ENCODE data around the gene TAS1R1.

TAS1R1 gene

DNA sequence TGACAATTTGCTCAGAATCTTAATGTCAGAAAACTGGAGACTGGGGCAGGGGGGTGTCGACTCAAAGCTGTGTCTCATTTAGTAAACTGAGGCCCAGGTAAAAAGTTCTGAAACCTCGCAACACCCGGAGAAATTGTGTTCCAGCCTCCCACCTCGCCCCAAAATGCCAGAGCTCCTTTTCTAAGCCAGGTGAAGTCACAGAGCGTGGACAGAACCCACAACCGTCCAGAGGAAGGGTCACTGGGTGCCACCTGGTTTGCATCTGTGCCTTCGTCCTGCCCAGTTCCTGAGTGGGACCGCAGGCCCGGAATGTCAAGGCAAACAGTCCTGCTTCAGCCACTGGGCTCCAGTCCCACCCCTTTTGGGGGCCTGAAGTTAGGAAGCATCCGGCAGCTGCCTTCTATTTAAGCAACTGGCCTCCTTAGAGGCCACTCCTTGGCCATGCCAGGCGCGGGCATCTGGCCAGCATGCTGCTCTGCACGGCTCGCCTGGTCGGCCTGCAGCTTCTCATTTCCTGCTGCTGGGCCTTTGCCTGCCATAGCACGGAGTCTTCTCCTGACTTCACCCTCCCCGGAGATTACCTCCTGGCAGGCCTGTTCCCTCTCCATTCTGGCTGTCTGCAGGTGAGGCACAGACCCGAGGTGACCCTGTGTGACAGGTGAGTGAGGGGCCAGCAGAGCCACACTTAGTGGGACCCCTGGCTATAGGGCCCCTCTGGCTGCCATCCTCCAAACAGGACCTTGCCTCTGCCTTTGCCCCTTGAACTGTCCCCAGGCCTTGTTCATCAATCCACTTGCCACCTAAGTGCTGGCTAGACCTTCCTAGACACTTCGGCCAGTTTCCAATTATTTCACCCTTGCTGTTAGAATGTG lies at the start of gene TAS1R1:
Gene TAS1R1 (plus strand): TSS at position 401 of the 872 bp plus-strand sequence. CDS start 67 bp downstream, at position 468.
- peak; percentile 74 for DNase-seq (ENCODE audit: low spot score)

DNA sequence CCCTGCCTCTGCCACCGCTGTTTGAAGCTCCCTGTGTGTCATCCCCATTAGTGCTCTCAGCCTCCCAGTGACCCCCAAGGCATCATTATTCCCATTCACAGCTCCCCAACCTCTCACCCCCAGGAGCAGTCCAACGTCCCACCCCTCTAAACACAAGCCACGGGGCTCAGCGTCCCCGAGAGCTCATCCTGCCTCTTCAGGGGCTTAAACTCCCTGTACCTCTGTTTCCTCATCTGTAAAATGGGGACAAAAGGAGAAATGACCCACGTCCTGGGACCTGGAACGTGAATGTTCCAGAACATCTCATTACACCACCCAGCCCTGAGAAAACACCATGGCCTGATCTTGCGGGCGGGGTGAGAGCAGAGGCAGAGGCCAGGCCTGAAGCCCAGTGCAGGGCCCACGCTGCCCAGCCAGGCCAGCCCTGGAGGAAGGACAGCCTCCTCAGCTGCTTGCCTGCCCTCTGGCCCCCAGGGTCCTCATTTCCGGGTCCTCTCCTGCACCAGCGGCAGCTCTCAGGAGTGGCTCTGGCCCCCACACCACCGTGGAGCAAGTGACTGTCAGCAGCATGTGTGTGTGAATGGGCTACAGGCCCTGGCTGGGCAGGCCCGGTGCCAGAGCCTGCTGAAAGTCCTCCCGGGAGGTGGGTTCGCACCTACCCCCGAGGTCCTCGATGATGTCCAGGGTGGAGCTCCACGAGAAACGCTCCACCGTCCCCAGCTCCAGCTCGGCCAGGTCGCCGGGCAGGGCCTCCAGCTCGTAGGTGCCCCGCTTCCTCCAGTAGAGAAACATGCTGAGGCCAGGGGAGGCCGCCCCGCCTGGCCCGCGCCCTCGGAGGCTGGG lies 49.5 kb upstream of the TAS1R1 start:
- DNase-seq (ENCODE audit: low spot score) = no peak

DNA sequence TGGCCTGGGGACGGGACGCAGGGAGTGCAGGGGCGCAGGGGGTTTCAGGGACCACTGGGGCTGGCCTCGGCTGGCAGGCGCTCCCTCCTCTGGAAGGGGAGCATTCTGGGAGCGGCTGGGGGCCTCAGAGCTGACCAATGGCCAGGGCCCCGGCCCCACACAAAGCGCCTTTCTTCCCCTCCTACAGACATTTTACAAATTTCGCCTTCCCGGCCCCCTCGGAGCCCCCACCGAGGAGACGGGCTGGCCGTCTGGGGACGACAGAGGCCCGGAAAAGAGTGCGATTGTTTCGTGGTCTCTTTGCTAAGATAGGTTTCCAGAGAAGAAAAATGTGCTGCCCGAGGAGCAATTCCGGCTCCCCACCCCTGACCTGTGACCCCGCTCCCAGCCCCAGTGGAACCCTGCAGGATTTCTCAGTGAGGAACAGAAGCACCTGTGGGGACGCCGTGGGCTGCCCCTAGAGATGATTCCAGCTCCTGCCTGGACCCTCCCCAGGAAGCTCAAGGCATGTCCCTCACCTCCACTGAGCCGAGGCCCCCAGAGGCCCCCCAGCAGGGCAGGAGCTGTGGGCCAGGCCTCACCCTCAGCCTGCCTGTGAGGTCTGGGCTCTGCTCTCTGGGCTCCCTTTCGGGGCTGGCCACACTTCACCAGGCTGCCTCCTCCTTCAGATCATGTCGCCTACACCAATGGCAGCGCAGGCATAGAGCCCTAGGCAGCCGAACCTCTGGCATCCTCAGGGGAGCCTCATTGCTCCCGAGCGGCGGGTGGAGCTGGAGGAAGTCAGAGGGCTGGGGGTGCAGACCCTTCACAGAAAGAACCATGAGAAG lies 48.7 kb upstream of the TAS1R1 start:
- DNase-seq (ENCODE audit: low spot score) = no peak

DNA sequence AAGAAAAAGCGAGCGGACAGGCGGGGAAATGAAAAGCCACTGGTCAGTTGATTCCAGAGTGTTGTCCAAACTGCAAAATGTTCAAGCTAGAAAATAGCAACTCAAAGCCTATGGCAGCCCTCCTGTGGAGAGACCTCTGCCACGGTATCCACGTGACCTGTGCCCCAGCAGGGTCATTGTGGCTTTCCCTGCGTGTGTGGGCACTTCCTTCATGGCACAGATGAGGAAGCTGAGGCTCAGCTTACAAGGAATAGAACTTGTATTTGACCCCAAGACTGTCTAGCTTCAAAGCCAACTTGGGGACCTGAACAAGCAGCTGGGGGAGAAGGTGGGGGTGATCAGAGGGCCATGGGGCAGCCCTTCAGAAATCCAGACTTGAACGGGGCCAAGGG lies 48.1 kb upstream of the TAS1R1 start:
- no peak for DNase-seq (ENCODE audit: low spot score)

DNA sequence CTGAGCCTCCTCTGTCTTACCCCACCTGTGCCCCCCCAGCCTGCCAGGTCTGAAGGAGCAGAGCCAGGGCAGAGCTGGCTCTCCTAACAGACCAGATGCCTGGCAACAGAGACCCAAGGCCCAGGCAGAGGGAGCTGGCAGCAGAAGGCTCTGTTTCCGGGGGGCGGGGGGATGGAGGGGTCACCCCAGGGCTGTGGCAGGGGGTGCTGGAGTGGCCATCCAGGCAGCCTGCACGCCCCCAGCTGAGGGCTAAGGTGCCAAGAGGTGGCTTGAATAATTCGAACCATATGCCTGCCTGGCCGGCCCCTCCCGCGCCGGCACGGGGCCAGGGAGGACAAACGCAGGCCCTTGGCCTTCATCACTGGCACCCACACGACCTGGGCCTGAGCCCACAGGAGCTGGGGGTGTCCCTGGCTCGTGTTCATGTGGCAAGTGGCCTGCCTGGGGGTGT lies 47.6 kb upstream of the TAS1R1 start:
- DNase-seq (ENCODE audit: low spot score) = peak; percentile 63

DNA sequence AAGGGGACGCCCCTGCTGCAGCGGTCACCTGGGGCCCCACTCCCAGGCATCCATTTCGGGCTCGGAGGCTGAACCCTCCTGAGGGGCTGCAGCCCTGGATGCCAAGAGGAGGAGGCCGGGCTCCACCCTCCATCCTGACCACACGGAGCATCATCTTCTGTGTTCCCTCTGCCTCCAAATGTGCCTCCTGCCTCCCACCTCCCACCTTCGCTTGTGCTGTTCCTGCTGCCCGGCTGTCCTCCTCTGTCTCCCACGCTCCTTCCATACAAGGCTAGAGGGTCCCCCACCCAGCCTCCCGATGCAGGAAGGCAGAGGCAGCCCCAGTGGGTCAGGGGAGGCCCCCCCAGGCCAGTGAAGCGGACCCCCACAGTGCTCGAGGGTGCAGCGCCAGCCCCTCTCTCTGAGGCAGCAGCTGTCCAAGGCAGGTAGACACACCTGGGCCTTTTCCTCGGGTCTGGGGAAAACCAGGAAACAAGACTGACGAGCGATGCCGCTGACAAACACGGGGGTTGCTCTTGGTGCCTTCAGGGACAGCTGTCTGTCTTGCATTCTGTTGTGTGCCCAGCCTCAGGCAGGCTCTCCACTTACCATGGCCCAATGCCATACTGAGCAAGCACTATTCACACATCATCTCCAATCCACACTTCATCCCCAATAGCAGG lies 46.8 kb upstream of the TAS1R1 start:
- peak; percentile 59 for DNase-seq (ENCODE audit: low spot score)

DNA sequence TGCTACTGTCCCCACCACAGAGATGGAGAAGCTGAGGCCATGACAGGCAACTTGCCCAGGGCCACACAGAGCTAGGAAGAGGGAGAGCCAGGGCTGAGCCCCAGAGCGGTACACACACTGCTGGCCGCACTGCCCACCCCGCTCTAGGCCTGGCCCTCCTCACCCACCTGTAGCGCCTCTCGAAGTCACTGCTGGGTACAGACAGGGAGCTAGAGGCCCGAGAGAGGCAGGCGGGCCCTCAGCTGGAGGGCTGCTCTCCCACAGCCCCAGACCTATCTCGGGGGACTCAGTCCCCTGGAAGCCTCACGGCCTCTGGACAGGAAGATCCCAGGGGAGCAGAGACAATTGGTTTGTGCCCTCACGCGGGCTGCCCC lies 46.3 kb upstream of the TAS1R1 start:
- peak; percentile 56 for DNase-seq (ENCODE audit: low spot score)

DNA sequence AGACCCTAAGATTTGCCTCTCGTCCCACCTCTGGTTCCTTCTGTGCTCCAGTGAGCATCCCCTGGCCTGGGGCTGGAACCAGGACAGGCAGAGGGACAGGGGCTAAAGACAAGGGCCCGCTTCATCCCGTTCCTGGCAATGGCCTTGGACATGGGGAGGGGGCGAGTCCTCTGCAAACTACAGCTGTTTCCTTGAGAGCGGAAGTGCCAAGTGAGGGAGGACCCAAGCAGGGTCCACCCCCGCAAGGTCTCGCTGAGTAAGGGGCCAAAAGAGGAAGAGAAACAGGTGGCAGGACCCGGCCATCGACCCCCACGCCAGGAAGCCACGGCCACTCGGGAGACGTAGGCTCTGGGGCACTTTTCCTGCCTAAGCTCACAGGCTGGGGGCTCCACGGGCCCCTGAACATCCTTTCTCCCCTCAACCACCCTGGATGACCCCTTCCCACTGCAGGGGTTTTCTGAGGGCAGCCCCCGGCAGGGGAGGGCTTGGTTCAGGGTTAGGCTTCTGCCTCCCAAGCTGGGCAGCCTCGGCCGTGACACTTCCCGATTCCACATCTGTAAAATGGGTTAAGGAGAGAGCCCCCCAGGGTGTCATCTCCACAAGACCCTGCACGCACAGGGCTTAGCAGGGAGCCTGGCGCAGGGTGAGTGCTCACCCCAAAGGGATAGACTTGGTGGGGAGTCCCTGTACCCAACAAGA lies 45.7 kb upstream of the TAS1R1 start:
- DNase-seq (ENCODE audit: low spot score) = peak; percentile 64

DNA sequence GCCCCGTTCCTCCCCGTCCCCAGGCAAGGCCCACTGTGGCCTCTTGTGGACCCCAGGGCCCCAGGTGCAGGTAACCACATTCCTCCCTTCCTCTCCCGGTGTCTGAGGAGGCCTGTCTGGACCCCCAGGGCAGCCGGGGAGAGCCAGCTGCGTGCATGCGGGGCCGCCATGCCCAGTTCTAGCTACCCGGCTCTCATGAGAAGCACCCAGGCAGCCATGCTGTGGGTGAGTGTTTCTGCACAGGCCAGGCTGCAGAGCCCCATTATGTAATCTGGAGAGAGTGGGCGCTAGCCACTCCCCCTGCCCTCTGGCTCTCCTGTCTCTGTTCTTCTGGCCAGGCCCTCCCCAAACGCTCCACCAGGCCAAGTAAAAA lies 45.2 kb upstream of the TAS1R1 start:
- peak; percentile 66 for DNase-seq (ENCODE audit: low spot score)

DNA sequence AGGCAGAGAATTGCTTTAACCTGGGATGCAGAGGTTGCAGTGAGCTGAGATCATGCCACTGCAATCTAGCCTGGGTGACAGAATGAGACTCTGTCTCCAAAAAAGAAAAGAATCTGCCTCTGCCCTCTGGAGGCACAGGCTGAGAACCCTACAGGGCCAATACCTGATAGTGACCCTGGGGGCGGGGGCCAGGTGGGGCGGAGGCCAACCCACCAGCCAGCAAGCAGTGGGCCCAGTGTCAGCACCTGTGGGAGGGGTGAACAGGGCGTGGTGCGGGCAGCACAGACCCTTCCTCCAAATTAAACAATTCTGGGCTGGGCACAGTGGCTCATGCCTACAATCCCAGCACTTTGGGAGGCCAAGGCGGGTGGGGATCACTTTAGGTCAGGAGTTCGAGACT lies 44.6 kb upstream of the TAS1R1 start:
- DNase-seq (ENCODE audit: low spot score) = no peak

DNA sequence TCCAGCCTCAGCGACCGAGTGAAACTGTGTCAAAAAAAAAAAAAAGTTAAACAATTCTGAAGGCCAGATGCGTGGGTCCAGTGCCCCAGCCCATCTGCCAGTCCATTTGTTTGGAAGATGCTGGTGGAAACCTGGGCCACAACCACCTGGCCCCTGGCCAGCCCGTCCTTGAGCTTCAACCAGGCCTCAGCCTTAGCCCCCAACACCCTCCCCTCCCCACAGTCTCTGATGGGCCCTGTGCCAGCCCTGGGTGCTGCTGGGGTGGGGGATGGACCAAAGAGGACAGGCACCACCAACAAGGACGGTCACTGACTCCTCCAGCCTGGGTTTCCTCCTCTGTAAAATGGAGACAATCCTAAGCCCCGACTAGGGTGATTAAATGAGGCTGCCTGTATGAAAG lies 44.1 kb upstream of the TAS1R1 start:
- no peak for DNase-seq (ENCODE audit: low spot score)

DNA sequence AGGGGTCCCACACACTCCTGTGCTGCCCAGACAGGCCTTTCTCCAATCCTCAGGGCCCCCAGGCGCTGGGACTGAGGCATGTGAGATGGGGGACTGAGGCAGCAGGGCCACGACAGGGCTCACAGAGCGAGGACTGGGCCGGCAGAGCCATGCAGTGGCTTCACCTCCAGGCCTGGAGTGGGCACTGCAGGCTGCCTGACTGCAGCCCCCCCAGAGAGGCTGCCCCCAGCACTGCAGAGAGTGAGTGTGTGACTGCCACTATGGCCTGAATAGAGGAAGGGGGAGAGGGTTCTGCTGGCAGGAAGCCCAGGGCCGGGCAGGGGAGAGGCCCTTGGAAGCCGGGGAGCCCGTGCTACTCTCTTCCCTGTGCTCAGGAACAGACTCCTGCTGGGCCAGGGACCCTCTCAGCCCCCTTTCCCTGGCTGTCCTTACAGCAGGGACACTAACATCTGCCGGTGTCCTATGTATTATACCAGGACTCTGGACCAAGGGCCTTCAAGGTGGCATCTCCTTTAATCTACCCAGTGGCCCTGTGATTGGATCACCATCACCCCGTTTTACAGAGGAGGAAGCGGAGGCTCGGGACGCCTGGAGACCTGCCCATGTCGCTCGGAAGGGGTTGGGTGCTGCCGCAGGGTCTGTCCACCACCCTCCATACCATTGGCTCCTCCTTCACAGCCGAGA lies 43.4 kb upstream of the TAS1R1 start:
- no peak for DNase-seq (ENCODE audit: low spot score)

DNA sequence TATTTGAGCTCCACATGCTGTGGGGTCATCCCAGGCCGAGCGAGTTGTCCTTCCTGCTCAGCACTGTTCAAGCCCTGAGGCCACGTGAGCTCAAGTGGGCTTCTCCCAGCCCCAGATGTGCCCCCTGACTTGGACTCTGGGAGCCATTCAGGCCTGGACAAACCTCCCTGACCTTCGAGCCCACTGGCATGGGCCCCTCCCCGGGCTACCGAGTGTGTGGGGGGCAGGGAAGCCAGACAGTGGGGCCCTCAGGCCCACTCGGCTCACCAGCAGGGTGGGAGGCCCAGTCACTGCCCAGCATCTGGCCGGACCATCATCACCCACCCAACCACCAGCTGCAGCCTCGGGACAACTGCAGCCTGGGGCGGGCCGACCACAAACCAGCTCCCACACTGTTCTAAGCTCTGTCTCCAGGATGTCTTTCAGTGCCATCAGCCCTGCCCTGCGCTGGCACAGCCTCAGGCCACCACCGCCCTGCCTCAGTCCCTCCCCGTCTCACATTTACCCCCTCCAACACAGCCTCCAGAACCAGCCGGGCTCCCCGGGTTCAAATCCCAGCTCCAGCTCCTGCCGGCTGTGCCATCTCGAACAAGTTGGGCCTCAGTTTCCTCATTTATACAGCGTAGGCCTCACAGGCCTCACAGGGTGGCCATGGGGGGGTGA lies 42.7 kb upstream of the TAS1R1 start:
- DNase-seq (ENCODE audit: low spot score) = no peak

DNA sequence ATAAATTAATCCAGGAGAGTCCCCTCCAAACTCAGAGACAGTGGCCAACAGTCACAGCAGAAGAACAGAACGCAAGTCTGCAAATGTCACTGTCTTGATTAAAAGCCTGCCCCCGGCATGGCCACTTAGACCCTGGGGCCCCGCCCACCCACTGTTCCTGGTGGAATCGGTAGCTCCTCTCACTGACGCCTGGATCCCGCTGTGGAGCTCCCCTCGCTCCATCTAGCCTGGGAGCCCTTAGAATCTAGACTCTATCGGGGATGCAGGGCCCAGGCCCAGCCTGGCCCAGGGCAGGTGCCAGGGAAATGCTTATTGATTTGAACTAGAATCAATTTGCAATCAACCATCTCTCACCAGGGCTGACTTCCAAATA lies 42.2 kb upstream of the TAS1R1 start:
- no peak for DNase-seq (ENCODE audit: low spot score)

DNA sequence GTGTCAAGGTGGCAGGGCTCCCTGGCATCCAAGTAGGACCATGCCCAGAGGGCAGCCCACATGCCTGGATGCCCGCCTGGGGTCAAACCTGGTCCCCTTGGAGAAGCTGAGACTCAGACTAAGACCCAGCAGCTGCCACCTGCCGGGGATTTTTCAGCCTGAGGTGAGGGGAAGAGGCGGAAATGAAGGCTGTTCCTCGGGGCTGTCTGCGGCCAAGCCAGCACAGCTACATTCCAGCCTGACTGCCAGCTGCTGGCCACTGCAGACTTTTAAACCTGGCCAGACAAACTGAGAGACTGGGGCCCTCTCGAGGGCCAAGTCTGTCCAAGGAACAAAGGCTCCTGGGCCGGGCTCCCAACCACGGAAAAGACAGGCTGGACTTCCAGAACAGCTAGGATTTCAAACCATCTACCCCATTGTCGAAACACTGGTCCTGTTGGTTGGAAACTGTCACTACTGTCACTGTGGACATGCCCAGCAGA lies 41.7 kb upstream of the TAS1R1 start:
- DNase-seq (ENCODE audit: low spot score) = no peak

DNA sequence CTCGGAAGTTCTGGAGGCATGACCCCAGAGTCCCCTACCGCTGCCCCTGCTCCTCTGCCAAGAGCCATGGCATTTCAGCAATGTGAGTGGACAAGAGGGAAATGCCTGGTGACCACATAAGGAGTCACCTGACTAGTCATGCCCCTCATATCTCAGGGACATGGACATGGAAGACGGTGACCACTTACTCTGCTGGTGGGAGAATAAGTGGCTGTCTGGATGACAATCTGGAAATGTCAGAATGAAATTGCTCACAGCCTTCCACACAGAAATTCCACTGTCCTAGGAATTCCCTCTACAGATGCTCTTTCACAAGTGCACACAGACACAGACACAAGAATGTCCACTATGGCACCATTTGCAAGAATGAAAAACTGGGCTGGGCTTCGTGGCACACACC lies 39.3 kb upstream of the TAS1R1 start:
- DNase-seq (ENCODE audit: low spot score) = no peak

DNA sequence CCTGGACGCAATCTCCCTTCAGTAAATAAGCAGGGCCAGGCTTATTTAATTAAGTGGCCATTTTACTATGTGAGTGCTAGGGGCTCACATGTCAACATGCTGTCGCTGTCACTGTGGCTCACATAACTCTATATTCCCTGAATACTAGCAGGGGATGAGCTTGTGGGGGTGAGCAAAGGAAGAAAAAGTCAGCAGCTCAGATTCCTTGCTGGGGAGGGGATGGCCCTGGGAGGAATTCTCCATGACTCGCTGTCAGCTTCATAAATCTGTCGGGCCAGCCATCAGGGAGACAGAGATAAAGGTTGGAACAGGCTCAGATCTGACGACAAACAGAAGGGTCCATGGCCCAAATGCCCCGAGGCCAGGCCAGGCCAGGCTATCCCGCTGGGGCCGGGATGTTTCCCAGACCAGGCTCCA lies 37.7 kb upstream of the TAS1R1 start:
- no peak for DNase-seq (ENCODE audit: low spot score)

DNA sequence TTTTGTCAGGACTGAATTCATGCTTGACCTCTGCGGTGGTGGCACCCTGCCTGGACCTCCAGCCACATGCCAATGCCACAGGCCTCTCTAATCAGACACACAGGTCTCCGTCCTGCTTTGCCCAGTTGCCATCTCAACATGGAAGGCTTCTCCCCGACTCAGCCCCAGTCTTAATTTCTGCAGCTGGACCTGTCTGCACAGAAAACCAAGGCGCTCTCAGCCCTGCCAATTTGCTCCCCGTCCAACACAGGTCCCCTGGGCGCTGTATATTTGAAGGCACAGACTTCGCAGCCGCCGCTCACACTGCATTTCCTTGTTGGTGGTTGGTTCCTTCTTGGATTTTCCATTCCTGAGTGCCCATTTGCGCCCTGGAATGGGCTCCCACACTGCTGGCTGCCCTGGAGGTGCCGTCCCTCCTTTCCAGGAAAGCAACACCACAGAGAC lies 35.6 kb upstream of the TAS1R1 start:
- no peak for DNase-seq (ENCODE audit: low spot score)

DNA sequence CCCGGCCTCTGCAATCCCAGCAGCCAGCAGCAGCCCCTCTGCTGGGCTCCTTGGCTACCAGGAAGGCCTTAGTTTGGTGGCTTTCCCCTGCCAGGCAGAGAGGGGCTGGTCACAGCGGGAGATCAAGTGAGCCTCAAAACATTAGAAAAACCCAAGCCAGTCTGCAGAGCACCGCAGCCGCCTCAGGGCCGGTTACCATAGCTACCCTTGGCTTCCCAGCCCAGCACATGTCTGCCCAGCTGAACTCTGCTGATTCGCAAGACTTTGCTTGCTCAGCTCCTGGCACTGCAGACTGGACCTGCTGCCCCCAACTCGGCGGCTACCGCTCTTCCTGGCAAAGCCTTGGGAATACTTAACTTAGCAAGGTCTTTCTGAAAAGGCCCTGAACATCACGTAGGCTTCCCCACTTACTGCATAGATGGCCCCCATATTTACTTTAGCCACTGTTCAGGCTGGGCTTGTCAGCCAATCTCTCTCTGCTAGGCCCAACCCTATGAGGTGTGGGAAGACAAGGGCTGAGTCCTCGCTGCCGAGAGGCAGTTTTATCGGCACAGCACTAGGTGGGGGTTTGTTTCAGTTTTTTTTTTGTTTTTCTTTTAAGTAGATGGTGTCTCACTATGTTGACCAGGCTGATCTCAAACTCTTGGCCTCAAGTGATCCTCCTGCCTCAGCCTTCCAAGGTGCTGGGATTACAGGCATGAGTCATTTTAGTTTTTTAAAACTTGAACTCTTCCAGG lies 35.0 kb upstream of the TAS1R1 start:
- DNase-seq (ENCODE audit: low spot score) = no peak
